ENCODE data around the gene MRPL51.

MRPL51 gene

DNA sequence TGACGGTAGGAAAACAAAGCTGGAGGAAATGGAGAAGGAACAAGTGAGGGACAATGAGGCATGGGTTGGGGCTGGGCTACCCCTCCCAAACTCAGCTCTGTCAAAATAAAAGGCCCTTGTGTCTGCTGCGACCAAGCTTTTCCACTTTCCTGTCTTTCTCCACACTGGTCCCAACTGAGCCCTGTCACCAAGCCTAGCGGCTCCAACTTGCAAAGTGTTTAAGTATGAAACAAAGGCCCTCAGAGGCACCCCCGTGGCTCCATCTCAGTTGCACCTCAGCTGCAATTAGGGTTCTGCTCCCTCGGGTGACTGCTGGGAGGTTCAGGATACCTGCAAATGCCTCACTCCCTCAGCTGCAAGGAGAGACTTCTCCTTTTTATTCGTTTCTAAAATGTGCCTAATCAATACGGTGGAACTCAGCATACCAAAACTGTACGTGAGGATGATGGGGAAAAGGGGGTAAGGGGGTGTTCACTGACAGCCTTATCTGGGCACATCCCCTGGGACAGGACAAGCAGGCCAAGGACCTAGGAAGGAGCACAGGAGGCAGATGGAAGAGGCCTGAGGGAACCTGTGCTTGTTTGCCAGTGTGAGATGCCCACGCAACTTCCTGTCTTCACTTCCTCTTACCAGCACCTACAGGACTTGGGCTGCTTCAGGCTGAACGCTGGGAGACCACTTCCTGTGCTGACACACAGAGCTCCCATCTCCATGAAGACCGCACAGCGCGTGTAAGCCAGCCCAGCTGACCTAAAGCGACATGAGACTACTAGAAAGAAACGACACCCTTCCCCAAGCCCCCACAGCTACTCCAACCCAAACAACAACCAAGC, 31.4 kb downstream of the MRPL51 start:
- peak; percentile 67 for DNase-seq (ENCODE audit: low read depth)

DNA sequence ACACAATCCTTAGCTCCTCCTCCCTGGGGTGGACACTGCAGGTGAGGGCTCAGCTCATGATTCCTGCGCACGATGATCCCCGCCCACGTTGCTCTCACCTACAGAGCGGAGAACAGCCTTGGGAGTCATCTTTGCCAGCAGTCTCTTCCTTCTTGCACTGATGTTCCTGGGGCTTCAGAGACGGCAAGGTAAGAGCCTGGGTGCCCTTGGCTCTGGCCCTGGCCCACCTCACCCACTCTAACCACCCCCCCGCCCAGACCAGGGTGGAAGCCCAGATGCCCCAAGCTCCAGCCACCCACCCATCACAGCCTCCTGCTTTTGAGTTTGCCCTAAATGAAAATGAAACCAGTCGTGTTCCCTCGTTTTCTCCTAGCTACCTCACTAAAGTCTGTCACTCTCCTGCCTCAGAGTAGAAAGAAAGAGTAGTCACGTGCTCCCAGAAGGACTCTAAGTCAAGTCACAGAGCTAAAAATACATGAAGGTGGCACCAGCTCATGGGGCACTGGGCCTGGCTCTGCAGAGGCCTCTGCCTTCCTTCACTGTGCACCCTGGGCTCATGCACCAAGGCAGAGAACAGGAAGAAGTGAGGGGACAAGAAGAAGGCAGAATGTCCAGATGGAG, 32.2 kb downstream of the MRPL51 start:
- peak; percentile 52 for DNase-seq (ENCODE audit: low read depth)

DNA sequence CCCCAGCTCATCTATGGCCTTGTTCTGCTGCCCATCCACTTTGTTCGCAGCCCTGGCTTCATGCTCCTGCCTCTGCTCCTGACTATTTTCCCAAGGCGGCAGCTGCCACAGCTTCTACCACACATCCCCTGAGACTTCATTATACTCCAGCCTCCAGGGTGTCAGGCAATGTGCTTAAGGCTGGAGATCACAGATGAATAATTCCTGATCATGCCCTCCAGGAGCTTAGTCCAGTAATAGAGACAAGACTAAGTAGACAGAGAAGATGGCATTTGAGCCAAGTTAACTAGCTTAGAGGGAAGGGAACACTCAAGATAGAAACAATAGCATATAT, 34.1 kb downstream of the MRPL51 start:
- DNase-seq (ENCODE audit: low read depth) = no peak

DNA sequence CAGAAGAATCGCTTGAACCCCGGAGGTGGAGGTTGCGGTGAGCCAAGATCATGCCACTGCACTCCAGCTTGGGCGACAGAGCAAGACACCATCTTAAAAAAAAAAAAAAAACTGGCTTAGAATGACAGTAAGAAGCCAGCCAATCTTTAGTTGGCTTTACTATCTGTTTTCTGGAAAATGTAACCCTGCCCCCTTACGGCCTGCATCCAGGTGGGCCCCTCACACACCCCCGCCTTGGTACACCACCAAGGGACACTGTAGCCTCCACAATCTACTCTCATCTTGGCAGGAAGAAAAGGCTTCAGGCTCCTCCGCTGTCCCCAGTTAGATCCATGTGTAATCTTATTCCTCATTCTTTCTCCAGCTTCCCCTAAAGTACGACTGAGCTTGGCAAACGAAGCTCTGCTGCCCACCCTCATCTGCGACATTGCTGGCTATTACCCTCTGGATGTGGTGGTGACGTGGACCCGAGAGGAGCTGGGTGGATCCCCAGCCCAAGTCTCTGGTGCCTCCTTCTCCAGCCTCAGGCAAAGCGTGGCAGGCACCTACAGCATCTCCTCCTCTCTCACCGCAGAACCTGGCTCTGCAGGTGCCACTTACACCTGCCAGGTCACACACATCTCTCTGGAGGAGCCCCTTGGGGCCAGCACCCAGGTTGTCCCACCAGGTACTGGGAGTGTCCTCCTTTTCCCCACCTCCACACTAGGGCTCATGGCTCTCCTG, 34.6 kb downstream of the MRPL51 start:
- no peak for DNase-seq (ENCODE audit: low read depth)

DNA sequence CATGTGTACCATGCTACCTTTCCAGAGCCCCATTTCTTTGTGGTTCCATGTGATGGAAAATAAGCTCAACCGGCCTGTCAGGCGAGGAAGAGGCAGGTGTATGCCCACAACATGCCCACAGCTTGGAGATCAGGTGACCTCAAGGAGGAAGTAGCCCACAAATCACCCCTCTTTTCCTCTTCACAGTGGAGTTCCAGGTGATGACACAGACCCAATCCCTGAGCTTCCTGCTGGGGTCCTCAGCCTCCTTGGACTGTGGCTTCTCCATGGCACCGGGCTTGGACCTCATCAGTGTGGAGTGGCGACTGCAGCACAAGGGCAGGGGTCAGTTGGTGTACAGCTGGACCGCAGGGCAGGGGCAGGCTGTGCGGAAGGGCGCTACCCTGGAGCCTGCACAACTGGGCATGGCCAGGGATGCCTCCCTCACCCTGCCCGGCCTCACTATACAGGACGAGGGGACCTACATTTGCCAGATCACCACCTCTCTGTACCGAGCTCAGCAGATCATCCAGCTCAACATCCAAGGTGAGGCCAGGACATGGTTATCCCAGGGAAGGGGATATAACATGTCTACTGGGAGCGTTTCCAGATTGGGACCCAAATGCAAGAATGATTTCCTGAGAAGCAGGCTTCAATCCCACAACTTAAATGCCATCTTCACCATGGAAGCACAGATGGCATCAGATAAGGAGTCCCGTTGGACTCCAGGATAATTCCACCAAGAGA, 35.7 kb downstream of the MRPL51 start:
- no peak for DNase-seq (ENCODE audit: low read depth)

DNA sequence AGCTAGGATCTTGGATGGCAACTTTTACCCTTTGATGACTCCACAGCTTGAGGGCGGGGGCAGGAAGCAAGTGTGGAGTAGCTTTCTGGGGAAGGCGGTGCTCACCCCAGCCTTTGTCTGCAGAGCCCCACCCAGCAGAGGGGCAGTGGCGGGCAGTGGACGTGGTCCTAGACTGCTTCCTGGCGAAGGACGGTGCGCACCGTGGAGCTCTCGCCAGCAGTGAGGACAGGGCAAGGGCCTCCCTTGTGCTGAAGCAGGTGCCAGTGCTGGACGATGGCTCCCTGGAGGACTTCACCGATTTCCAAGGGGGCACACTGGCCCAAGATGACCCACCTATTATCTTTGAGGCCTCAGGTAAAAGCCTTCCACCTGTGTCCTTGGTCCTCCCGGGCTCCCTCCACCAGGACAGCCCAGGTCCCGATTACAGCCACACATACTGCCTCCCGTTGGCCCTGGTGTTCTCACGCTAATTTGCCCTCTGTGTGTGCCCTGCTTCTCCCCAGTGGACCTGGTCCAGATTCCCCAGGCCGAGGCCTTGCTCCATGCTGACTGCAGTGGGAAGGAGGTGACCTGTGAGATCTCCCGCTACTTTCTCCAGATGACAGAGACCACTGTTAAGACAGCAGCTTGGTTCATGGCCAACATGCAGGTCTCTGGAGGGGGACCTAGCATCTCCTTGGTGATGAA, 40.0 kb downstream of the MRPL51 start:
- DNase-seq (ENCODE audit: low read depth) = no peak

DNA sequence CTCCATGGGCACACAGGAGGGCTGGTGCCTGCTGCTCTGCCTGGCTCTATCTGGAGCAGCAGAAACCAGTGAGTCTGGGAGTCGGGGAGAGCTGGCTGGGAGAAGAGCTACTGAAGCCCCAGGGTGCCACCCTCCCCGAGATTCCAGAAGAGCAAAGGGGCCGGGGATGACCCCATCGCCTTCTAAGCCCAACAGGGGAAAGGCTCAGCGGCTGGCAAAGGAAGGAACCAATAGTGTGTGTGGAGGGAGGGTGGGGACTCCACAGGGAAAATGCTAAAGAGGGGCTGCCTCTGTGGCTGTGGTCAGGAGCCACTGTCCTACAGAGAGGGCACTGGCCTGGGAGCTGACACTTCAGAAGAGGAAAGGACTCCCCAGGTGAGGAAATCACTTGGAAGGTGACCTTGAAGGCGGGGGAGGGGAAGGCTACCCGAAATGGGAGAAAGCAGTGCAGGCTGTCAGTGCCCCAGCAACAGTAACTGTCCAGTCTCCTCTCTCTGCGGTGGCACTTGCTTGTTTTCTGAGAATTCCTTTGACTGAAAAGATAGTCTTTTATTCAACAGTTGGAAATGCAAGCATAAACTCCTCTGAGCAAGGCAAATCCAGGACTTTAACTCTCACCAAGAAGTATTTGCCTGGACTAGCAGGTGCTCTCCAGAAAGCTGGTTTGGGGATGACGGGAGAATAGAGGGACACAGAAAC, 40.7 kb downstream of the MRPL51 start:
- no peak for DNase-seq (ENCODE audit: low read depth)

DNA sequence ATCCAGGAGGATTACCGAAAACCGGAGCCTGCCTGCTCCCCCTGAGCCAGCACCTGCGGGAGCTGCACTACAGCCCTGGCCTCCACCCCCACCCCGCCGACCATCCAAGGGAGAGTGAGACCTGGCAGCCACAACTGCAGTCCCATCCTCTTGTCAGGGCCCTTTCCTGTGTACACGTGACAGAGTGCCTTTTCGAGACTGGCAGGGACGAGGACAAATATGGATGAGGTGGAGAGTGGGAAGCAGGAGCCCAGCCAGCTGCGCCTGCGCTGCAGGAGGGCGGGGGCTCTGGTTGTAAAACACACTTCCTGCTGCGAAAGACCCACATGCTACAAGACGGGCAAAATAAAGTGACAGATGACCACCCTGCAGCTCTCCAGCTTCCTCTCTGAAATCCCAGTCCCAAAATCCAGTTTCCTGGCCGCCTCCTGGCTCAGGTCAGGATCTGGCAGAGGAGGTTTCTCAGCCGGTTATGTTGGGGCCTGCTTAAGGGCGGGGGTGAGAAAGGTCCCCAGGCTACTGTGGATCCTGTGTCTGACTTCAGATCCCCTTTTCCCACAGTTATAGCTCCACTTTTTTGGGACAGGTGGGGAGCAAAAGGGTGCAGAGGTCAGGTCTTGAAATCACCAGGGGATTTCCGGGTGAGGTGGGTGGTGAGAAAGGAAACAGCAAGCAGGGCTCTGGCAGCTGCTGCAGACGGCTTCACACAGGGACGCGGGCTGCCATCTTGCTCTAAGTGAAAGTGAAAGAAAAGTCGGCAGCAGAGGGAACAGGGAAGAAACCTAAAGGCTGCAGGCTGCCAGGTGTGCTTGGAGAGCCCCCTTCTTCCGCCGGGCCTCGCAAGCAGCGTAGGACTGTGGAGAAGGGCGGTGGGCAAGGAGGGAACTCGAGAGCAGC, 41.5 kb downstream of the MRPL51 start, which contains the start of gene TAPBPL:
TSS of gene TAPBPL (plus strand) at position 695 of the 897 bp plus-strand sequence. CDS start 207 bp downstream, outside the sequence.
- DNase-seq (ENCODE audit: low read depth) = peak; percentile 69

DNA sequence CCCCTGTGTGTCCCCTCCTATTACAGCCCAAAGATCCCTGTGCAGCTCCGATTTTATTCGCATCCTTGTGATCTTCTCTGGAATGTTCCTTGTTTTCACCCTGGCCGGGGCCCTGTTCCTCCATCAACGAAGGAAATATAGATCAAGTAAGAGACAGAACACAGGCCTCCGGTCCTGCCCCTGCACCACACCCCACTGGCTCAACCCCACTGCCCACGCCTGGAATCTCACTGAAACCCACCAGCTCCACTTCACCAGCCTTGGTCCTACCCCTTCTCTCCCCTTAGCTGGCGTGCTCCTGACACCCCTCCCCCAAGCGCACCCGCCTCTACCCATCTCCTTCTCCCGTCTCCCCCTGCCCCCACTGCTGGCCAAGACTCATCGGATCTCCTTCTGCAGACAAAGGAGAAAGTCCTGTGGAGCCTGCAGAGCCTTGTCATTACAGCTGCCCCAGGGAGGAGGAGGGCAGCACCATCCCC, 42.2 kb downstream of the MRPL51 start:
- no peak for DNase-seq (ENCODE audit: low read depth)

DNA sequence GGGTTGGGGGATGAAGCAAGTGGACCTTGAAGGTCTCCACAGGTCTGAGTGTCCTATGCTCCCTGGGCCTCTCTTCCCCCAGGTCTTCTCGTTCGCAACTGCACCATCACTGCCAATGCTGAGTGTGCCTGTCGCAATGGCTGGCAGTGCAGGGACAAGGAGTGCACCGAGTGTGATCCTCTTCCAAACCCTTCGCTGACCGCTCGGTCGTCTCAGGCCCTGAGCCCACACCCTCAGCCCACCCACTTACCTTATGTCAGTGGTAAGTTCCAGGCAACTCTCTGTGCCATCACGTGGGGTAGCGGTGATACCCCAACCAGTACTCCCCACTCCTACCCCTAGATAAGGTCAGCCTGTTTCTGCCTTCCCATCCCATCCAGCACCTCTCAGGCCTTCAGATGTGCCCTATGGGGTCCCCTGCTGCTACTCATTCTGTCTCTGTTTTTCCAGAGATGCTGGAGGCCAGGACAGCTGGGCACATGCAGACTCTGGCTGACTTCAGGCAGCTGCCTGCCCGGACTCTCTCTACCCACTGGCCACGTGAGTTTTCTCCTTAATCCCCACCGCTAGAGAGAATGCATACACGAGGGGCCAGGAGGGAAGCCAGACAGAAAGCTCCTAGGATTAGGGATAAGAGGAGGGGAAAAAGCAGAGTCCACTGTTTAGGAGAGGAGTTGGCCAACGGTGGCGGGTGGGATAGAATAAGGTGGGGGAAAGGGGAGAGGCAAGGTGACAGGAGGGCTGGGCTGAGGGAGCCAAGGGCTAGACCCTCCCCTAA, 42.8 kb downstream of the MRPL51 start:
- DNase-seq (ENCODE audit: low read depth) = no peak

DNA sequence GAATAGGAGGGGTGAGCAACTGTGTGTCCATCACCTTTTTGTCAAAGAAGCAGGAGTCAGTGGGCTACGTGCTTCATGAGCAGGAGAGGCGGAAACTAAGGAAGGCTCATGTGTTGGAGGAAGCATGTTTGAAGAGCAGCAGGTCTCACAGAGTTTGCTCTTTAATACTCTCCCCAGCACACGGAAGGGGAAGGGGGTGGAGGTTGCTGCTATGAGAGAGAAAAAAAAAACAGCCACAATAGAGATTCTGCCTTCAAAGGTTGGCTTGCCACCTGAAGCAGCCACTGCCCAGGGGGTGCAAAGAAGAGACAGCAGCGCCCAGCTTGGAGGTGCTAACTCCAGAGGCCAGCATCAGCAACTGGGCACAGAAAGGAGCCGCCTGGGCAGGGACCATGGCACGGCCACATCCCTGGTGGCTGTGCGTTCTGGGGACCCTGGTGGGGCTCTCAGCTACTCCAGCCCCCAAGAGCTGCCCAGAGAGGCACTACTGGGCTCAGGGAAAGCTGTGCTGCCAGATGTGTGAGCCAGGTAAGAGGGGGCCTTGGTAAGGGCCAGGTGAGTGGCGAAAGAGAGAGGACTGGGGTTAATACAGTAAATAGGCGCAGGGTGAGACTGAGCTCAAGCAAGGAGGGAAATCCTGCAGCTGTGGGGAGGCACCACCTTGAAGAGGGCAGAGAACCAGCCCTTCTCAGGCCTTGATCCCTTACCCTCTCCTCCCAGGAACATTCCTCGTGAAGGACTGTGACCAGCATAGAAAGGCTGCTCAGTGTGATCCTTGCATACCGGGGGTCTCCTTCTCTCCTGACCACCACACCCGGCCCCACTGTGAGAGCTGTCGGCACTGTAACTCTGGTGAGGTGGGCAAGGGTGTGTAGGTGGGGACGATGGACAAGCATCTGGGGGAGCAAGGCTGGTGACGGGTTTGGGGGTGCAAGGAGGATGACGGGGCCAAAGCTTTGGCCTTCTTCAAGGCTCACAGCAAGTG, 48.1 kb downstream of the MRPL51 start, which contains the start of gene CD27:
TSS of gene CD27 (plus strand) at position 252 of the 985 bp plus-strand sequence. CDS start at position 393, 141 bp downstream.
- DNase-seq (ENCODE audit: low read depth) = no peak

DNA sequence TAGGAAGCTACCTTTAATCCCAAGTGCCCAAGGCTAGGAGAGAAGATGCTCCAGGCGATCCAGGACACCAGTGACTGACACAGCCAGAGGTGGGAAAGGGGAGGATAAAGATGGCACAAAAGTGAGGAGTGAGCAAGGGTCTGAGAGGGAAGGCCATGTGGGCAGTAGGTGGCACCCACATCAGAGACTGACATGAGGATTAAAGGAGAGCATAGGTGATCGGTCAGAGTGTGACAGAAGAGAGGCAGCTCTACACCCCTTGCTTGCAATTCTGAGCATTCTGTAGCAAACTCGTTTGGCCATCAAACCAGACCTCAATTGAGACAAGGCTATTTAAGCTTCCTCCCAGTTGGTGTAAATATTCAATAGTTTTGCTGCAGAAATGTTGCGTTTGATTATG, 49.0 kb downstream of the MRPL51 start:
- DNase-seq (ENCODE audit: low read depth) = no peak

DNA sequence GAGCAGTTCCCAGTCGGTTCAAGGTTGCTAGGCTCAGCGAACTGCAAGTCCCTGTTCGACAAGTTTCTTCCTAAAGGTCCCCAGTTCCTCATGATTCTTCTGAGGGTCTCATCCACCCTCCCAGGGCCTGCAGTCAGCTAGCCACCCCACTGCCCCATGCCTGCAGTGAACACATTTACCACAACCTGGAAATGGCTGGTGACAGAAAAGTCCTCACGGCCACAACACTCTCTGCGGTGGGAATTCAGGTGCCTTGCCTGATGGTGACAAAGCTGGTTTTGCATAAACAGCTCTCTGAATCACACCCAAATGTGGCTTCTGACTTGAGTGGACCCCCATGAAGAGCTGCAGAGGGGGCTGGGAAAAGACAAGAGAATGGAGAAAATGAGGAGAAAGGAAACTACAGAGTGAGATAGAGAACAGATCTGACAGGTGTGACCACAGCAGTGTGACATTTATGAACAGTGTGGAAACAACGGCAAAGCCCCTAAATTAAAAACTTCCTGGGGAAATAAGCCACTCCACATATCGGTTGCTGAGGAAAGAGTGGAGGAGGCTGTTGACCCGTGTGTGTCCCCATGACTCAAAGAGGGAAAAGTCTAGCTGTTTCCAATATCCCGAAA, 49.6 kb downstream of the MRPL51 start:
- no peak for DNase-seq (ENCODE audit: low read depth)

DNA sequence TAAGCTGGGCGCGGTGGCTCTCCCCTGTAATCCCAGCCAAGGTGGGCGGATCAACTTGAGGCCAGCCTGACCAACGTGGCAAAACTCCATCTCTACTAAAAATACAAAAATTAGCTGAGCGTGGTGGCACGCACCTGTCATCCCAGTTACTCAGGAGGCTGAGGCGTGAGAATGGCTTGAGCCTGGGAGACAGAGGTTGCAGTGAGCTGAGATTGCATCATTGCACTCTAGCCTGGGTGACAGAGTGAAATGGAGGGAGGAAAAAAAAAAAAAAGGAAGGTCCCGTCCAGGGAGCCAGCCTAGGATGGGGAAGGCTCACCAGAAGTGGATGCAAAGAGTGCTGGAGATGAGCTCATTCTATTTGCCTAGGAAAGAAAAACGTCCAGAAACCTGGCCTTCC, 50.2 kb downstream of the MRPL51 start:
- DNase-seq (ENCODE audit: low read depth) = no peak

Data from stimulated activated CD4-positive, alpha-beta T cell treated with anti-CD3 and anti-CD28 coated beads, Interleukin-2, amount 100 ng/mL, for 4 hours (primary cell).